ENCODE data around the gene CDC42EP5. TPM values are rescaled to one million over a fixed set of nuclear protein-coding genes. Genes with fewer than 3 reads are reported as not detected.
A peak's percentile ranks its signal among the peaks of the same experiment; 100 is the strongest.

CDC42EP5 gene
- total and polyA plus RNA-seq, 7 experiments from 2014 or later, result not detected

- H3K27me3 ChIP-seq (ENCODE audit: control insufficient read depth in 2 of 2, insufficient read depth in 2 of 2, low read length in 2 of 2), result peaks cover 0 to 3% of the 10 kb centered on the region in 2 donors
- peak overlapping the region; percentile 71 for H3K27ac ChIP-seq (ENCODE audit: low read depth, low read length)
- no peaks in the 10 kb centered on the region for H3K9me3 ChIP-seq (ENCODE audit: control insufficient read depth in 2 of 3, low read length in 3 of 3)
- intact Hi-C loops (cut with micrococcal nuclease), result loop anchor here (1.0 to 10.0 kb wide), 9 partner anchors 274 to 1499 kb away; partner anchors contain the start of genes CNOT3 (in 1 of the 2), PRPF31 (in 1 of the 2), TFPT (in 1 of the 2) and ZNF628 (in 1 of the 2)
- ATAC-seq (peak; percentile 64), DNase-seq (peak in 8 of 9 donors; percentile 51 to 88 (median 79))
- ChIA-PET POLR2A (interaction anchor here (1.9 to 5.2 kb wide), 3 partner anchors 9 to 14 kb away, joined by 5 to 67 read pairs (median 7); partner anchors contain the start of gene LENG8), CTCF (interaction anchor here (0.9 kb wide), 1 partner anchor 16 kb away, joined by 3 read pairs; no protein-coding TSS in a partner anchor)
- peaks cover 1 to 31% (median 7%) of the 10 kb centered on the region in 3 experiments for H3K36me3 ChIP-seq (ENCODE audit: control insufficient read depth in 2 of 3, insufficient read depth in 3 of 3, low read length in 3 of 3)
- peak overlapping the region; percentile 88 for H3K4me3 ChIP-seq (ENCODE audit: low read length)
- H3K36me3 Mint-ChIP-seq, result peaks cover under 1 to 14% (median 4%) of the 10 kb centered on the region in 5 donors
- peaks cover 11 to 30% (median 29%) of the 10 kb centered on the region in 7 donors for H3K4me1 Mint-ChIP-seq
- H3K4me3 Mint-ChIP-seq, result peak overlapping the region; percentile 84 to 95 (median 92)
- H3K27ac Mint-ChIP-seq, result peak overlapping the region; percentile 86 to 98 (median 93)
- peaks cover 0 to 5% (median 0%) of the 10 kb centered on the region in 11 donors for H3K9me3 Mint-ChIP-seq
- H3K4me1 ChIP-seq (ENCODE audit: control insufficient read depth in 2 of 2, insufficient read depth in 2 of 2, low read length in 2 of 2), result peaks cover 17 to 23% of the 10 kb centered on the region in 2 donors
- H3K27me3 Mint-ChIP-seq, result peaks cover 5 to 29% (median 12%) of the 10 kb centered on the region in 5 donors
These were observed 9.0 kb downstream of the CDC42EP5 start for GRCh38 chr19:54464044-54464629.

- peaks cover 17 to 23% of the 10 kb centered on the region in 2 donors for H3K4me1 ChIP-seq (ENCODE audit: control insufficient read depth in 2 of 2, insufficient read depth in 2 of 2, low read length in 2 of 2)
- ChIA-PET POLR2A (interaction anchor here (0.5 to 5.2 kb wide), 4 partner anchors 9 to 102 kb away, joined by 3 to 67 read pairs (median 6); partner anchors contain the start of gene LENG8), CTCF (interaction anchor here (0.9 kb wide), 1 partner anchor 15 kb away, joined by 3 read pairs; no protein-coding TSS in a partner anchor)
- H3K36me3 Mint-ChIP-seq, result peaks cover 6 to 20% (median 10%) of the 10 kb centered on the region in 5 donors
- intact Hi-C loops (cut with micrococcal nuclease), result loop anchor here (1.0 to 10.0 kb wide), 13 partner anchors 14 to 1677 kb away; partner anchors contain the start of genes CNOT3 (in 2 of the 2), LENG8 (in 2 of the 2), LENG1 (in 1 of the 2) and PRPF31 (in 1 of the 2)
- H3K9me3 Mint-ChIP-seq, result peaks cover 0 to 5% (median 0%) of the 10 kb centered on the region in 11 donors
- peak; percentile 73 to 97 (median 87) for DNase-seq
- peak within 1 kb of the TSS; percentile 71 for H3K27ac ChIP-seq (ENCODE audit: low read depth, low read length)
- H3K4me1 Mint-ChIP-seq, result peaks cover 16 to 35% (median 33%) of the 10 kb centered on the region in 7 donors
- peak; percentile 81 for ATAC-seq
- no peaks in the 10 kb centered on the region for H3K9me3 ChIP-seq (ENCODE audit: control insufficient read depth in 2 of 3, low read length in 3 of 3)
- H3K27ac Mint-ChIP-seq, result peak within 1 kb of the TSS; percentile 86 to 98 (median 93)
- peak within 1 kb of the TSS; percentile 84 to 95 (median 92) for H3K4me3 Mint-ChIP-seq
- H3K36me3 ChIP-seq (ENCODE audit: control insufficient read depth in 2 of 3, insufficient read depth in 3 of 3, low read length in 3 of 3), result peaks cover 7 to 36% (median 13%) of the 10 kb centered on the region in 3 experiments
- H3K27me3 Mint-ChIP-seq, result peaks cover 5 to 23% (median 7%) of the 10 kb centered on the region in 5 donors
- peak within 1 kb of the TSS; percentile 88 for H3K4me3 ChIP-seq (ENCODE audit: low read length)
- peaks cover 0 to 3% of the 10 kb centered on the region in 2 donors for H3K27me3 ChIP-seq (ENCODE audit: control insufficient read depth in 2 of 2, insufficient read depth in 2 of 2, low read length in 2 of 2)
These were observed 9.5 kb downstream of the CDC42EP5 start, which contains the start of gene LENG9 for GRCh38 chr19:54463531-54464043. LENG9 (minus strand) TSS chr19:54463778; CDS start chr19:54463526, 252 bp downstream.

- peak; percentile 48 for ATAC-seq
- H3K27ac ChIP-seq (ENCODE audit: low read depth, low read length), result peak overlapping the region; percentile 71
- peak overlapping the region; percentile 88 for H3K4me3 ChIP-seq (ENCODE audit: low read length)
- H3K4me3 Mint-ChIP-seq, result peak overlapping the region; percentile 59 to 94 (median 88)
- H3K27me3 ChIP-seq (ENCODE audit: control insufficient read depth in 2 of 2, insufficient read depth in 2 of 2, low read length in 2 of 2), result peaks cover 0 to 2% of the 10 kb centered on the region in 2 donors
- no peaks in the 10 kb centered on the region for H3K9me3 ChIP-seq (ENCODE audit: control insufficient read depth in 2 of 3, low read length in 3 of 3)
- H3K27ac Mint-ChIP-seq, result peak overlapping the region in 8 of 9 donors; percentile 28 to 95 (median 82)
- H3K36me3 ChIP-seq (ENCODE audit: control insufficient read depth in 2 of 3, insufficient read depth in 3 of 3, low read length in 3 of 3), result peaks cover 13 to 43% (median 20%) of the 10 kb centered on the region in 3 experiments
- intact Hi-C loops (cut with micrococcal nuclease), result loop anchor here (1.0 to 10.0 kb wide), 12 partner anchors 14 to 1678 kb away; partner anchors contain the start of genes CNOT3 (in 2 of the 2), LENG8 (in 2 of the 2), LENG1 (in 1 of the 2) and PRPF31 (in 1 of the 2)
- peaks cover 0 to 17% (median 0%) of the 10 kb centered on the region in 5 donors for H3K27me3 Mint-ChIP-seq
- H3K9me3 Mint-ChIP-seq, result peaks cover 0 to 5% (median 0%) of the 10 kb centered on the region in 11 donors
- H3K4me1 Mint-ChIP-seq, result peaks cover 22 to 42% (median 36%) of the 10 kb centered on the region in 7 donors
- peaks cover 11 to 27% (median 13%) of the 10 kb centered on the region in 5 donors for H3K36me3 Mint-ChIP-seq
- CTCF ChIA-PET, result interaction anchor here (0.6 to 0.9 kb wide), 2 partner anchors 14 to 15 kb away, joined by 3 read pairs; no protein-coding TSS in a partner anchor
- POLR2A ChIA-PET, result interaction anchor here (0.5 to 5.2 kb wide), 4 partner anchors 8 to 101 kb away, joined by 3 to 67 read pairs (median 6); partner anchors contain the start of gene LENG8
- peak; percentile 49 to 72 (median 68) for DNase-seq
- H3K4me1 ChIP-seq (ENCODE audit: control insufficient read depth in 2 of 2, insufficient read depth in 2 of 2, low read length in 2 of 2), result peaks cover 17 to 23% of the 10 kb centered on the region in 2 donors
These were observed 10.2 kb downstream of the CDC42EP5 start for GRCh38 chr19:54462655-54463530.

- POLR2A ChIA-PET, result interaction anchor here (1.9 to 5.2 kb wide), 3 partner anchors 7 to 12 kb away, joined by 5 to 67 read pairs (median 7); partner anchors contain the start of gene LENG8
- Mint-ChIP-seq H3K4me1 (peaks cover 22 to 42% (median 36%) of the 10 kb centered on the region in 7 donors), H3K9me3 (peaks cover 0 to 5% (median 0%) of the 10 kb centered on the region in 11 donors), H3K36me3 (peaks cover 11 to 27% (median 13%) of the 10 kb centered on the region in 5 donors), H3K27ac (peak overlapping the region in 7 of 9 donors; percentile 28 to 85 (median 60)), H3K4me3 (peak overlapping the region; percentile 11 to 94 (median 41)), H3K27me3 (peaks cover 0 to 12% (median 0%) of the 10 kb centered on the region in 5 donors)
- peaks cover 14 to 51% (median 24%) of the 10 kb centered on the region in 3 experiments for H3K36me3 ChIP-seq (ENCODE audit: control insufficient read depth in 2 of 3, insufficient read depth in 3 of 3, low read length in 3 of 3)
- no peak overlapping the region for H3K4me3 ChIP-seq (ENCODE audit: low read length)
- CTCF ChIA-PET, result interaction anchor here (0.6 kb wide), 2 partner anchors 15 to 19 kb away, joined by 3 read pairs; no protein-coding TSS in a partner anchor
- ATAC-seq, result no peak
- no peaks in the 10 kb centered on the region for H3K27me3 ChIP-seq (ENCODE audit: control insufficient read depth in 2 of 2, insufficient read depth in 2 of 2, low read length in 2 of 2)
- peak overlapping the region; percentile 71 for H3K27ac ChIP-seq (ENCODE audit: low read depth, low read length)
- intact Hi-C loops (cut with micrococcal nuclease), result loop anchor here (2.0 to 10.0 kb wide), 9 partner anchors 303 to 1679 kb away; partner anchors contain the start of genes CNOT3 (in 1 of the 2), LENG1 (in 1 of the 2), PRPF31 (in 1 of the 2) and TFPT (in 1 of the 2)
- peak in 1 of 9 donors; percentile 16 for DNase-seq
- peaks cover 17 to 23% of the 10 kb centered on the region in 2 donors for H3K4me1 ChIP-seq (ENCODE audit: control insufficient read depth in 2 of 2, insufficient read depth in 2 of 2, low read length in 2 of 2)
- no peaks in the 10 kb centered on the region for H3K9me3 ChIP-seq (ENCODE audit: control insufficient read depth in 2 of 3, low read length in 3 of 3)
These were observed 10.9 kb downstream of the CDC42EP5 start for GRCh38 chr19:54462047-54462654.

- peak overlapping the region in 8 of 10 donors; percentile 11 to 94 (median 38) for H3K4me3 Mint-ChIP-seq
- Histone ChIP-seq H3K36me3 (ENCODE audit: control insufficient read depth in 2 of 3, insufficient read depth in 3 of 3, low read length in 3 of 3) (peaks cover 14 to 56% (median 27%) of the 10 kb centered on the region in 3 experiments), H3K27me3 (ENCODE audit: control insufficient read depth in 2 of 2, insufficient read depth in 2 of 2, low read length in 2 of 2) (no peaks in the 10 kb centered on the region), H3K9me3 (ENCODE audit: control insufficient read depth in 2 of 3, low read length in 3 of 3) (no peaks in the 10 kb centered on the region), H3K27ac (ENCODE audit: low read depth, low read length) (peak overlapping the region; percentile 71), H3K4me1 (ENCODE audit: control insufficient read depth in 2 of 2, insufficient read depth in 2 of 2, low read length in 2 of 2) (peaks cover 17 to 23% of the 10 kb centered on the region in 2 donors), H3K4me3 (ENCODE audit: low read length) (no peak overlapping the region)
- ChIA-PET POLR2A (interaction anchor here (2.4 to 5.2 kb wide), 2 partner anchors 8 to 12 kb away, joined by 7 to 67 read pairs; partner anchors contain the start of gene LENG8), CTCF (interaction anchor here (0.6 to 0.7 kb wide), 2 partner anchors 19 to 385 kb away, joined by 3 to 4 read pairs; no protein-coding TSS in a partner anchor)
- ATAC-seq, result no peak
- H3K27me3 Mint-ChIP-seq, result peaks cover 0 to 12% (median 0%) of the 10 kb centered on the region in 5 donors
- peaks cover 11 to 27% (median 13%) of the 10 kb centered on the region in 5 donors for H3K36me3 Mint-ChIP-seq
- H3K27ac Mint-ChIP-seq, result peak overlapping the region in 7 of 9 donors; percentile 28 to 85 (median 60)
- peaks cover 0 to 4% (median 0%) of the 10 kb centered on the region in 11 donors for H3K9me3 Mint-ChIP-seq
- DNase-seq, result no peak
- H3K4me1 Mint-ChIP-seq, result peaks cover 22 to 42% (median 36%) of the 10 kb centered on the region in 7 donors
- intact Hi-C loops (cut with micrococcal nuclease), result loop anchor here (2.0 to 10.0 kb wide), 9 partner anchors 303 to 1679 kb away; partner anchors contain the start of genes CNOT3 (in 1 of the 2), LENG1 (in 1 of the 2), PRPF31 (in 1 of the 2) and TFPT (in 1 of the 2)
These were observed 11.5 kb downstream of the CDC42EP5 start for GRCh38 chr19:54461613-54462012.
